BE2C (cell line): ENCODE results near the gene TRPV3.

Experiments
- DNase-seq: peaks from one replicate; pipeline ENCODE4 v3.0.0-alpha.2; 2020
- H3K27me3 ChIP-seq: fragments of 250-450 bp; sonication (Bioruptor Pico); 2 replicates; pipeline ENCODE4 v1.5.1; 2020; ENCODE audit warnings: mild to moderate bottlenecking
- H3K36me3 ChIP-seq: fragments of 250-450 bp; sonication (Bioruptor Pico); 2 replicates; pipeline ENCODE4 v1.5.1; 2020; ENCODE audit warnings: mild to moderate bottlenecking
- H3K4me1 ChIP-seq: fragments of 250-450 bp; sonication (Bioruptor Pico); 2 replicates; pipeline ENCODE4 v1.5.1; 2020
- H3K4me3 ChIP-seq: 2 replicates; pipeline ENCODE4 v1.5.1; 2011; ENCODE audit warnings: low read depth, low read length
- H3K9me3 ChIP-seq: fragments of 250-450 bp; sonication (Bioruptor Pico); 2 replicates; pipeline ENCODE4 v1.5.1; 2020
- TF ChIP-seq, protein P1 (sequence below): IDR thresholded peaks from 2 replicates; pipeline ENCODE4 v1.5.1; 2012; ENCODE audit warnings: mild to moderate bottlenecking, low read depth, low read length

The TRPV3 gene

DNA sequence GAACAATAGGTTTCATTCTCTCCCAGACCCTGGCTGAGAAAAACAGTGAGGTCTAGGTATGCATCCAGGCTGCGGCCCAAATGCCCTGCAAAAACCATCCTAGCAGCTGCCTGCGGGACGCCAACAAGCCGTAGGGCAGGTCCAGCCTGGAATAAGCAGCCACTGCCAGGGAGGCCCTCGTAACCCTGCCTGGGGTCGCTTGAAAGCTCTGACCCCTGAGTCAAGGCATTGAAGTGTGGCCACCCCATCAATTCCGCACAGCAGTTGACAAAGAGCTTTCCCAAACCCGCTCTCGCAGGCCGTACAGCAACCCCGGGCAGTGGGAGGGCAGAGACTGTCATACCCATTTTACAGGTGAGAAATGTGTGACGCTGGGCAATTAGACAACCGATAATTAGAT lies 40.5 kb upstream of the TRPV3 start:
- Histone ChIP-seq H3K4me1 (0 out of 2 replicates have a peak, but pooled peaks cover 2% of the 10 kb centered on the region), H3K36me3 (no peaks in the 10 kb centered on the region), H3K27me3 (no peaks in the 10 kb centered on the region), H3K4me3 (no peak overlapping the region), H3K9me3 (no peaks in the 10 kb centered on the region)
- no peak for DNase-seq
- TF ChIP-seq, protein P1, sequence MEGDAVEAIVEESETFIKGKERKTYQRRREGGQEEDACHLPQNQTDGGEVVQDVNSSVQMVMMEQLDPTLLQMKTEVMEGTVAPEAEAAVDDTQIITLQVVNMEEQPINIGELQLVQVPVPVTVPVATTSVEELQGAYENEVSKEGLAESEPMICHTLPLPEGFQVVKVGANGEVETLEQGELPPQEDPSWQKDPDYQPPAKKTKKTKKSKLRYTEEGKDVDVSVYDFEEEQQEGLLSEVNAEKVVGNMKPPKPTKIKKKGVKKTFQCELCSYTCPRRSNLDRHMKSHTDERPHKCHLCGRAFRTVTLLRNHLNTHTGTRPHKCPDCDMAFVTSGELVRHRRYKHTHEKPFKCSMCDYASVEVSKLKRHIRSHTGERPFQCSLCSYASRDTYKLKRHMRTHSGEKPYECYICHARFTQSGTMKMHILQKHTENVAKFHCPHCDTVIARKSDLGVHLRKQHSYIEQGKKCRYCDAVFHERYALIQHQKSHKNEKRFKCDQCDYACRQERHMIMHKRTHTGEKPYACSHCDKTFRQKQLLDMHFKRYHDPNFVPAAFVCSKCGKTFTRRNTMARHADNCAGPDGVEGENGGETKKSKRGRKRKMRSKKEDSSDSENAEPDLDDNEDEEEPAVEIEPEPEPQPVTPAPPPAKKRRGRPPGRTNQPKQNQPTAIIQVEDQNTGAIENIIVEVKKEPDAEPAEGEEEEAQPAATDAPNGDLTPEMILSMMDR, result no peak

DNA sequence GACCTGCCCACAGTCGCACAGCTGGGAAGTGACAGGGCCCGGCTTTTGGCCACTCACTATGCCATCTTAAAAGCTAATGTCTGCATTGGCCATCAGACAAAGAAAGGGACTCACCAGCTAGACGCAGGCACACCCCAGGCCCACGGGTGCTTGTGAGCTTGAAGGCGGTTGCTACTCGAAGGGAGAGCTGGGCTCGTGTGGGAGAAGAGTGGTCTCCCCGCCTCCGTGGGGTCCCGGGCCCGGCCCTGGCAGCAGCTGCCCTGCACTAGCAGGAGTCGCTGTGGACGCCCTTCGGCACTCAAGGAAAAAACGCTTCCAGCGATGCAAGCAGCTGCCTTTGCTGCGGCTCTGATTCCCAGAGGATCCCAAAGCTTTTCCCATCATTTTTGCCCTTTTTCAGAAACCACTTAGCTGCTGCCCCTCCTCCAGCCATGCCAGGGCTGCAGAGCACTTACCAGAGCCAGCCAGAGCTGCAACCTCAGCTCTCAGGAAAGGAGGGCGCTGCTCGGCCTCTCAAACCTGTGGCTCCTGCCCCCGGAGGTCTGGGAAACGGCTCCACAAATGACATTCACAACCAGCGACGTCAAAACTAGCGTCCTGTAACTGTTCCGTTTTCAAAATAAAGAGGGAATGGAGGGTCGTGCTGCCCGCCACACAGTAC lies 39.3 kb upstream of the TRPV3 start:
- Histone ChIP-seq H3K36me3 (no peaks in the 10 kb centered on the region), H3K4me3 (no peak overlapping the region), H3K9me3 (no peaks in the 10 kb centered on the region), H3K27me3 (no peaks in the 10 kb centered on the region), H3K4me1 (0 out of 2 replicates have a peak, but pooled peaks cover 2% of the 10 kb centered on the region)
- TF ChIP-seq, protein P1, result no peak
- DNase-seq, result no peak

DNA sequence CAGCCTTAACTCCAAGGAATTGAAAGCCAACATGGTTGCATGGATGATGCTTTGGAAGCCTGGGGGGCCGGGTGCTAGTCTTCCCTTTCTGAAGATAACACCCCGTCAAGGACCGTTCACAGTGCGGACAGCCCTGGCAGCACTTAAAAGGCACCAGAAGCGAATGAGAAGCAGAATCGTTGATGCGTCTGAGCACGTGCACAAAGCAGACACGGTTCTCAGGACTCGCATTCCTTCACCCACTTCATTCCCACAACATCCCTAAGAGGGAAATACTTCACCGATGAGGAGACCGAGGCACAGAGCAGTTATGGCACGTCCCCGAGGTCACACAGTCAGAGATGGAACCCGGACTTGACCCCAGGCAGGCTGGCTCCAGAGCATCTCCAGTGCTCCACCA lies 37.4 kb upstream of the TRPV3 start:
- TF ChIP-seq, protein P1, result no peak
- no peak for DNase-seq
- no peaks in the 10 kb centered on the region for H3K9me3 ChIP-seq

DNA sequence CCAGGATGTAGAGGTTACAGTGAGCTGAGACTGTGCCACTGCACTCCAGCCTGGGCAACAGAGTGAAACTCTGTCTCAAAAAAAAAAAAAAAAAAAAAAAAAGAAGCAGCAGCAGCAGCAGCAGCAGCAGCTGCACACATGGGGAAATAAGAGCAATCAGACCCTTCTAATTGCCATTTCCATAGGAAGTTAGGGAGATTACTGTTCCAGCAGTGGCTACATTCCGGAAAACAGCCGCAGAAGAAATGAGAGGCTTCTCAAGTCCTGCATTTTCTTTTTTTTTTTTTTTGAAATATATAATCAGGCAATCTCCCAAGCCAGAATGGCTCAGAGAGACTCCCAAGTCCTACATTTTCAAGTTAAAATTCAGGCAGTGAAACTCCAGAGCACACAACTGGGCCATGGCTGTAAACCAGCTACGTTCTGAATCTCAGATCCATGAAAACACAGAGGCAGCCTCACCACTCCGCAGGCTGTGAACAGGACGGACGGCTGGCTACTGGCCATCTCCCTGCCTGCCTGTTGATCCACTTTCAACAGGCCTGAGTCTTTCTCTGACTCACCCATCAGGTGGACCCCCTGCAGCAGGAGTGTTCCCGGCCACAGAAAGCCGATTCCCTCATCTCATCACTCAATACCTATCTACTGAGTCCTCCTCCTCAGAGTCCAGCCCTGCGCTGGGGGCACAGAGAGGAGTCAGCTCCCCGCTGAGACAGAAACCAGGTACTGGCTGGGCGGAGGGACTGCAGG lies 36.6 kb upstream of the TRPV3 start:
- TF ChIP-seq, protein P1, result no peak
- Histone ChIP-seq H3K4me1 (0 out of 2 replicates have a peak, but pooled peaks cover 2% of the 10 kb centered on the region), H3K36me3 (no peaks in the 10 kb centered on the region), H3K9me3 (no peaks in the 10 kb centered on the region), H3K27me3 (no peaks in the 10 kb centered on the region), H3K4me3 (no peak overlapping the region)
- DNase-seq, result peak; percentile 39

More for the DNA sequence above, 37.4 kb upstream of the TRPV3 start:
- no peak overlapping the region for H3K4me3 ChIP-seq
- no peaks in the 10 kb centered on the region for H3K27me3 ChIP-seq
- 0 out of 2 replicates have a peak, but pooled peaks cover 2% of the 10 kb centered on the region for H3K4me1 ChIP-seq
- H3K36me3 ChIP-seq, result no peaks in the 10 kb centered on the region

DNA sequence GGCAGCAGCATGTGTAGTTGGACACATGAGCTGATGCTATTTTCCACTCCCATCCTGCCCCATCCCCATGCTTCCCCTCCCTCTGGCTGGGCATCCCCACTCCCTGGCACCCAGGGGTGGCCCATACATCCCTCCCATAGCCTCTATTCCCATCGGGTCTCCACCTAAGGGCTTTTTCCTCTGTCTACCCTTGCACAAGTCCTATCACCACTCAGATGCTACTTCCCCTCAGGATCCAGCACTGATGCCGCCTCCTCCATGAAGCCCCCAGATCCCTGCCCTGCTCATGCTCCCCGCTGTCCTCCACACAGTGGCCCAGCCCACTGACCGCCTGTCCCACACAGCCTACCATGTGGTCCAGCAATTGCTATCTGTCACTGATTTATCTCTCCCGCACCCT lies 35.8 kb upstream of the TRPV3 start:
- TF ChIP-seq, protein P1, result no peak
- DNase-seq, result no peak
- Histone ChIP-seq H3K4me3 (no peak overlapping the region), H3K9me3 (no peaks in the 10 kb centered on the region), H3K36me3 (no peaks in the 10 kb centered on the region), H3K27me3 (no peaks in the 10 kb centered on the region), H3K4me1 (0 out of 2 replicates have a peak, but pooled peaks cover 2% of the 10 kb centered on the region)
